CD4-positive, alpha-beta T cell (primary cell): ENCODE measurements around the gene GNAO1. TPM values are rescaled to one million over a fixed set of nuclear protein-coding genes. Genes with fewer than 3 reads are reported as not detected.

Experiments
- ATAC-seq: fragments of 200-7000 bp; cut with Tn5 transposase; one replicate; pipeline ENCODE4 v1.10.0; 2022; ENCODE audit warnings: mild to moderate bottlenecking; ENCODE audit not compliant: poor library complexity
- CTCF ChIA-PET: fragments of 350-600 bp; sonication (Branson Sonifier 250); formaldehyde crosslinking; loops from one replicate; lab custom pipeline; 2021; ENCODE audit warnings: antibody characterized with exemption, inconsistent platforms; lab: Charles Lee
- POLR2A ChIA-PET: fragments of 350-600 bp; sonication (Branson Sonifier 250); formaldehyde crosslinking; loops from one replicate; lab custom pipeline; 2021; ENCODE audit warnings: antibody characterized with exemption, inconsistent platforms; lab: Charles Lee
- DNase-seq, 14 experiments: peaks; one replicate each; pipeline ENCODE4 v3.0.0-alpha.2; 2013 to 2020; ENCODE audit warnings: mixed read lengths in 2 of 14
- H3K27ac ChIP-seq, 2 donors: one replicate each; pipeline versions ENCODE4 v1.5.1 to v1.7.0; 2013; ENCODE audit warnings: low read length in 2 of 2, low read depth in 1 of 2, mild to moderate bottlenecking in 1 of 2
- H3K27me3 ChIP-seq, 2 experiments: 1 replicate in 1 of 2; 2 replicates in 1 of 2; pipeline versions ENCODE4 v1.6.1 to v1.7.0; 2013; ENCODE audit warnings: low read length in 2 of 2, control low read depth in 1 of 2, mild to moderate bottlenecking in 1 of 2, moderate library complexity in 1 of 2; ENCODE audit not compliant: insufficient read depth in 2 of 2, control insufficient read depth in 1 of 2
- H3K36me3 ChIP-seq: one replicate; pipeline ENCODE4 v1.6.1; 2013; ENCODE audit warnings: low read length, control low read depth; ENCODE audit not compliant: insufficient read depth
- H3K4me1 ChIP-seq: one replicate; pipeline ENCODE4 v1.6.1; 2013; ENCODE audit warnings: low read length, control low read depth; ENCODE audit not compliant: insufficient read depth
- H3K4me3 ChIP-seq: one replicate; pipeline ENCODE4 v1.5.1; 2013; ENCODE audit warnings: mild to moderate bottlenecking, low read length, moderate library complexity
- H3K9me3 ChIP-seq, 2 experiments: 1 replicate in 1 of 2; 2 replicates in 1 of 2; pipeline versions ENCODE4 v1.6.1 to v1.7.0; 2013; ENCODE audit warnings: low read length in 2 of 2, mild to moderate bottlenecking in 2 of 2, control low read depth in 1 of 2, moderate library complexity in 1 of 2; ENCODE audit not compliant: control insufficient read depth in 1 of 2, insufficient read depth in 1 of 2
- H3K27ac Mint-ChIP-seq: one replicate; pipeline ENCODE4 v1.8.0; 2020; ENCODE audit warnings: mixed read lengths
- H3K27me3 Mint-ChIP-seq: one replicate; pipeline ENCODE4 v1.8.0; 2021; ENCODE audit warnings: mixed read lengths
- H3K36me3 Mint-ChIP-seq: one replicate; pipeline ENCODE4 v1.8.0; 2021; ENCODE audit warnings: low read depth, mixed read lengths
- H3K4me1 Mint-ChIP-seq: one replicate; pipeline ENCODE4 v1.8.0; 2021; ENCODE audit warnings: low read depth, mixed read lengths
- H3K4me3 Mint-ChIP-seq: one replicate; pipeline ENCODE4 v1.8.0; 2020; ENCODE audit warnings: mild to moderate bottlenecking, mixed read lengths
- H3K9me3 Mint-ChIP-seq: one replicate; pipeline ENCODE4 v1.8.0; 2020; ENCODE audit warnings: mixed read lengths
- CTCF ChIP-seq: fragments of 200-600 bp; IDR thresholded peaks from one replicate; pipeline ENCODE4 v1.8.0; 2022; ENCODE audit warnings: antibody characterized with exemption, mild to moderate bottlenecking
- intact Hi-C, 2 experiments: fragments of 100-400 bp; cut with DNase I in 1 of 2; cut with micrococcal nuclease in 1 of 2; formaldehyde crosslinking; loops; one replicate each; pipeline versions ENCODE4 v1.15.1 to v1.9.0; 2023 to 2025; cut with DNase I, micrococcal nuclease
- total RNA-seq, 174 experiments: library from RNA in 2 of 174; stranded (reverse) in 2 of 174; gene quantifications; one replicate each; pipeline ENCODE4 v1.2.3 and lab custom pipeline; 2021 to 2026

Gene GNAO1
- total RNA-seq, 2 experiments from 2014 or later = 7.3 to 7.9 TPM

- H3K4me1 ChIP-seq = no peaks in the 10 kb centered on the region
- ATAC-seq (no peak), DNase-seq (no peak)
- POLR2A ChIA-PET = no interaction called here
- H3K9me3 ChIP-seq = no peaks in the 10 kb centered on the region
- H3K4me1 Mint-ChIP-seq = no peaks in the 10 kb centered on the region
- no peak for TF ChIP-seq CTCF
- H3K4me3 Mint-ChIP-seq = no peak overlapping the region
- H3K27ac ChIP-seq = no peak overlapping the region
- H3K27me3 ChIP-seq = no peaks in the 10 kb centered on the region
- H3K4me3 ChIP-seq = no peak overlapping the region
- intact Hi-C loops = no loop called here
- H3K27me3 Mint-ChIP-seq = no peaks in the 10 kb centered on the region
- H3K36me3 Mint-ChIP-seq = no peaks in the 10 kb centered on the region
- CTCF ChIA-PET = no interaction called here
- H3K36me3 ChIP-seq = no peaks in the 10 kb centered on the region
- no peak overlapping the region for H3K27ac Mint-ChIP-seq
- no peaks in the 10 kb centered on the region for H3K9me3 Mint-ChIP-seq
These were observed 96.7 kb downstream of the GNAO1 start for GRCh38 chr16:56288019-56288418.

- H3K27me3 ChIP-seq = no peaks in the 10 kb centered on the region
- Mint-ChIP-seq H3K9me3 (no peaks in the 10 kb centered on the region), H3K27ac (no peak overlapping the region), H3K27me3 (no peaks in the 10 kb centered on the region), H3K36me3 (no peaks in the 10 kb centered on the region), H3K4me3 (no peak overlapping the region), H3K4me1 (no peaks in the 10 kb centered on the region)
- H3K27ac ChIP-seq = no peak overlapping the region
- ATAC-seq (no peak), DNase-seq (no peak)
- no peaks in the 10 kb centered on the region for H3K4me1 ChIP-seq
- intact Hi-C loops = no loop called here
- no peak for TF ChIP-seq CTCF
- H3K4me3 ChIP-seq = no peak overlapping the region
- H3K9me3 ChIP-seq = no peaks in the 10 kb centered on the region
- ChIA-PET POLR2A (no interaction called here), CTCF (no interaction called here)
- H3K36me3 ChIP-seq = no peaks in the 10 kb centered on the region
These were observed 98.1 kb downstream of the GNAO1 start for GRCh38 chr16:56289416-56289815.

- Histone ChIP-seq H3K4me3 (no peak overlapping the region), H3K36me3 (no peaks in the 10 kb centered on the region), H3K4me1 (no peaks in the 10 kb centered on the region), H3K27me3 (no peaks in the 10 kb centered on the region), H3K27ac (no peak overlapping the region), H3K9me3 (no peaks in the 10 kb centered on the region)
- H3K4me3 Mint-ChIP-seq = no peak overlapping the region
- no peak overlapping the region for H3K27ac Mint-ChIP-seq
- intact Hi-C loops = no loop called here
- no peak for DNase-seq
- CTCF ChIA-PET = no interaction called here
- H3K27me3 Mint-ChIP-seq = no peaks in the 10 kb centered on the region
- H3K4me1 Mint-ChIP-seq = no peaks in the 10 kb centered on the region
- no peaks in the 10 kb centered on the region for H3K36me3 Mint-ChIP-seq
- POLR2A ChIA-PET = no interaction called here
- no peaks in the 10 kb centered on the region for H3K9me3 Mint-ChIP-seq
- no peak for TF ChIP-seq CTCF
- no peak for ATAC-seq
These were observed 98.6 kb downstream of the GNAO1 start for GRCh38 chr16:56289862-56290261.
